ENCODE measurements around the gene RPL27. TPM values are rescaled to one million over a fixed set of nuclear protein-coding genes. Genes with fewer than 3 reads are reported as not detected.

RPL27 gene
- total RNA-seq, 1 donor from 2014 or later: 1,148 TPM

GRCh38 chr17:43018932-43019331, 20.7 kb downstream of the RPL27 start:
- Mint-ChIP-seq H3K27ac (peak overlapping the region; percentile 52), H3K27me3 (no peaks in the 10 kb centered on the region), H3K9me3 (no peaks in the 10 kb centered on the region), H3K4me1 (ENCODE audit: unreplicated experiment) (peaks cover 33% of the 10 kb centered on the region), H3K36me3 (peaks cover 11% of the 10 kb centered on the region), H3K4me3 (peak overlapping the region; percentile 77)
- TF ChIP-seq CTCF (conservative IDR thresholded peaks at IDR 0.05): no peak
- DNase-seq (ENCODE audit: extremely low spot score, unreplicated experiment): no peak

- Mint-ChIP-seq H3K27ac (peak overlapping the region; percentile 98), H3K9me3 (no peaks in the 10 kb centered on the region), H3K4me3 (peak overlapping the region; percentile 93), H3K27me3 (peaks cover 2% of the 10 kb centered on the region), H3K4me1 (ENCODE audit: unreplicated experiment) (peaks cover 36% of the 10 kb centered on the region), H3K36me3 (peaks cover 11% of the 10 kb centered on the region)
- no peak for DNase-seq (ENCODE audit: extremely low spot score, unreplicated experiment)
- TF ChIP-seq CTCF (conservative IDR thresholded peaks at IDR 0.05): no peak
Observed at GRCh38 chr17:43019418-43019817, 21.2 kb downstream of the RPL27 start.

GRCh38 chr17:43020030-43020621, 21.9 kb downstream of the RPL27 start:
- Mint-ChIP-seq H3K36me3 (peaks cover 8% of the 10 kb centered on the region), H3K27ac (peak overlapping the region; percentile 98), H3K4me3 (peak overlapping the region; percentile 93), H3K27me3 (peaks cover 4% of the 10 kb centered on the region), H3K4me1 (ENCODE audit: unreplicated experiment) (peaks cover 36% of the 10 kb centered on the region), H3K9me3 (no peaks in the 10 kb centered on the region)
- no peak for DNase-seq (ENCODE audit: extremely low spot score, unreplicated experiment)
- no peak for TF ChIP-seq CTCF (conservative IDR thresholded peaks at IDR 0.05)

- no peak for TF ChIP-seq CTCF (conservative IDR thresholded peaks at IDR 0.05)
- Mint-ChIP-seq H3K36me3 (peaks cover 4% of the 10 kb centered on the region), H3K27ac (peak overlapping the region; percentile 98), H3K9me3 (no peaks in the 10 kb centered on the region), H3K4me3 (peak overlapping the region; percentile 93), H3K4me1 (ENCODE audit: unreplicated experiment) (peaks cover 35% of the 10 kb centered on the region), H3K27me3 (peaks cover 4% of the 10 kb centered on the region)
- no peak for DNase-seq (ENCODE audit: extremely low spot score, unreplicated experiment)
Observed at GRCh38 chr17:43020789-43021740, 22.8 kb downstream of the RPL27 start.

- no peak for TF ChIP-seq CTCF (conservative IDR thresholded peaks at IDR 0.05)
- Mint-ChIP-seq H3K36me3 (peaks cover 4% of the 10 kb centered on the region), H3K4me3 (peak within 1 kb of the TSS; percentile 93), H3K27ac (peak within 1 kb of the TSS; percentile 98), H3K9me3 (no peaks in the 10 kb centered on the region), H3K27me3 (peaks cover 4% of the 10 kb centered on the region), H3K4me1 (ENCODE audit: unreplicated experiment) (peaks cover 37% of the 10 kb centered on the region)
- peak; percentile 80 for DNase-seq (ENCODE audit: extremely low spot score, unreplicated experiment)
Observed at GRCh38 chr17:43021741-43022512, 23.7 kb downstream of the RPL27 start, which contains the start of gene VAT1. Gene VAT1 (minus strand): TSS chr17:43022385. CDS start chr17:43022322, 63 bp downstream.

Data from type B pancreatic cell (in vitro differentiated cells).